HS-5 (cell line): ENCODE data around the gene PDCD11.
"Not testable (repeated sequence)": the region's sequence is repeated elsewhere in the genome, so short reads cannot be mapped to it uniquely, and the experiment has no call there.

Experiments used
- DNase-seq: peaks from one replicate; pipeline ENCODE4 v3.0.0-alpha.2; 2012; ENCODE audit warnings: low read depth

The PDCD11 gene

GRCh38 chr10:103474077-103474476 lies 77.7 kb downstream of the PDCD11 start:
- DNase-seq = no peak

- DNase-seq = no peak
Measured at GRCh38 chr10:103475437-103475836, 79.0 kb downstream of the PDCD11 start.

- no peak for DNase-seq
Measured at GRCh38 chr10:103476046-103476768, 79.8 kb downstream of the PDCD11 start.

- no peak for DNase-seq
Measured at GRCh38 chr10:103478671-103479070, 82.2 kb downstream of the PDCD11 start.

- DNase-seq = no peak
Measured at GRCh38 chr10:103479135-103479534, 82.7 kb downstream of the PDCD11 start, which contains the start of gene CALHM3. Gene CALHM3, minus strand, starts transcription at chr10:103479240. Its CDS starts 208 bp downstream, at chr10:103479032.

GRCh38 chr10:103480521-103480920 lies 84.1 kb downstream of the PDCD11 start:
- DNase-seq = no peak

- peak; percentile 25 for DNase-seq
Measured at GRCh38 chr10:103481974-103482531, 85.6 kb downstream of the PDCD11 start.

- DNase-seq = not testable (repeated sequence)
Measured at GRCh38 chr10:103486635-103487409, 90.4 kb downstream of the PDCD11 start.

GRCh38 chr10:103487410-103487708 lies 90.9 kb downstream of the PDCD11 start:
- no peak for DNase-seq

- no peak for DNase-seq
Measured at GRCh38 chr10:103490986-103491314, 94.5 kb downstream of the PDCD11 start.

- peak; percentile 88 for DNase-seq
Measured at GRCh38 chr10:103491729-103492364, 95.4 kb downstream of the PDCD11 start.

- DNase-seq = no peak
Measured at GRCh38 chr10:103492655-103493261, 96.3 kb downstream of the PDCD11 start.

- DNase-seq = no peak
Measured at GRCh38 chr10:103493362-103493915, 97.0 kb downstream of the PDCD11 start, which contains the start of gene NEURL1. Gene NEURL1, plus strand, starts transcription at chr10:103493705. Its CDS starts 683 bp downstream, at chr10:103494388.

- DNase-seq = no peak
Measured at GRCh38 chr10:103493916-103494877, 97.8 kb downstream of the PDCD11 start.

- no peak for DNase-seq
Measured at GRCh38 chr10:103495321-103495720, 98.9 kb downstream of the PDCD11 start.
